IMR-90 (cell line): ENCODE results near the gene RIMS1.

Experiments
- BHLHE40 ChIP-seq: fragments of 150-350 bp; IDR thresholded peaks from 2 replicates; pipeline ENCODE4 v1.6.1; 2016; ENCODE audit warnings: mild to moderate bottlenecking, low read depth, low read length
- CHD1 ChIP-seq: IDR thresholded peaks from 2 replicates; pipeline ENCODE4 v1.6.1; 2012; ENCODE audit warnings: low read depth, low read length, improper control_type of control experiment
- ELK1 ChIP-seq: fragments of 150-350 bp; IDR thresholded peaks from 2 replicates; pipeline ENCODE4 v1.6.1; 2016; ENCODE audit warnings: low read depth, mild to moderate bottlenecking, low read length, moderate library complexity, borderline replicate concordance
- FOS ChIP-seq: fragments of 150-350 bp; IDR thresholded peaks from 2 replicates; pipeline ENCODE4 v1.6.1; 2016; ENCODE audit warnings: low read depth, low read length
- MAFK ChIP-seq: IDR thresholded peaks from 2 replicates; pipeline ENCODE4 v1.6.1; 2012; ENCODE audit warnings: low read depth, low read length, improper control_type of control experiment
- MXI1 ChIP-seq: IDR thresholded peaks from 2 replicates; pipeline ENCODE4 v1.6.1; 2012; ENCODE audit warnings: low read depth, mild to moderate bottlenecking, low read length, moderate library complexity, borderline replicate concordance
- POLR2A ChIP-seq: IDR thresholded peaks from 2 replicates; pipeline ENCODE4 v1.6.1; 2012; ENCODE audit warnings: mild to moderate bottlenecking, low read depth, low read length
- RAD21 ChIP-seq: IDR thresholded peaks from 2 replicates; pipeline ENCODE4 v1.6.1; 2012; ENCODE audit warnings: low read length, improper control_type of control experiment
- RCOR1 ChIP-seq: IDR thresholded peaks from 2 replicates; pipeline ENCODE4 v1.6.1; 2012; ENCODE audit warnings: mild to moderate bottlenecking, low read length, improper control_type of control experiment; ENCODE audit not compliant: insufficient replicate concordance
- RFX5 ChIP-seq: IDR thresholded peaks from 2 replicates; pipeline ENCODE4 v1.8.0; 2012; ENCODE audit warnings: low read depth, mild to moderate bottlenecking, low read length, moderate library complexity
- TF ChIP-seq, protein P1 (sequence below): conservative IDR thresholded peaks from 2 replicates; pipeline ENCODE4 v1.5.1; 2012; ENCODE audit warnings: mild to moderate bottlenecking, low read depth, low read length, improper control_type of control experiment
- TF ChIP-seq, protein P2 (sequence below): fragments of 150-350 bp; IDR thresholded peaks from 2 replicates; pipeline ENCODE4 v1.6.1; 2017; ENCODE audit warnings: mild to moderate bottlenecking, antibody characterized with exemption, low read length, low read depth

DNA sequence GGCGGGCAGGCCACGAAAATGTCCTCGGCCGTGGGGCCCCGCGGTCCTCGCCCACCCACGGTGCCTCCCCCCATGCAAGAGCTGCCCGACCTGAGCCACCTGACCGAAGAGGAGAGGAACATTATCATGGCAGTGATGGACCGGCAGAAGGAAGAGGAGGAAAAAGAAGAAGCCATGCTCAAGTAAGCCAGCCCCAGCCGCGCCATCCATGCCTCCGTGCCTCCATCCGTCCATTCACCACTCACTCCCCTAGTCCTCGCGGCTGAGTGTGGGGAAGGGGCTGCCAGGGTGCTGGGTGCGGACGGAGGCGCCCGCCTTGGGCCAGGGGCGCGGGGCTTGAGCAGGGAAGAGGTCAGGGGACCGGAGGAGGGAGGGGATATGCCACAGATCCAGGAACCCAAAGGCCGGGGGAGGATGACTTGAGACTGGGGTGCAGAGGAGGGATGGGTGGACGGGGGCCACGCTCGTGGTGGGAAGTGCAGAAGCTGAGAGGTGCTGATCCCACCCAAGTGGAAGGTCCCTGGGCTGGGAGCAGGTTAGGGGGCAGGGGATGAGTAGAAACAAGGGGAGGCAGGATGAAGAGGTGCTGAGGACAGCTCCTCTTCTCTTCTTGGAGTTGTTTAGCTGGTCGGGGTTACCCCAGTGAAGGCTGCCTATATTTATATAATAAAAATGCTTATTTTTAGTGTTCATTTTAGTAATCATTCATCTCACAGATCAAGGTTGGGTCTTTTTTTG is 825 bp downstream of the RIMS1 start:
- TF ChIP-seq RCOR1 (no peak), RAD21 (no peak), POLR2A (no peak), CHD1 (no peak), MAFK (no peak), RFX5 (no peak), BHLHE40 (no peak), FOS (no peak), MXI1 (no peak), ELK1 (no peak)
- TF ChIP-seq, protein P1, sequence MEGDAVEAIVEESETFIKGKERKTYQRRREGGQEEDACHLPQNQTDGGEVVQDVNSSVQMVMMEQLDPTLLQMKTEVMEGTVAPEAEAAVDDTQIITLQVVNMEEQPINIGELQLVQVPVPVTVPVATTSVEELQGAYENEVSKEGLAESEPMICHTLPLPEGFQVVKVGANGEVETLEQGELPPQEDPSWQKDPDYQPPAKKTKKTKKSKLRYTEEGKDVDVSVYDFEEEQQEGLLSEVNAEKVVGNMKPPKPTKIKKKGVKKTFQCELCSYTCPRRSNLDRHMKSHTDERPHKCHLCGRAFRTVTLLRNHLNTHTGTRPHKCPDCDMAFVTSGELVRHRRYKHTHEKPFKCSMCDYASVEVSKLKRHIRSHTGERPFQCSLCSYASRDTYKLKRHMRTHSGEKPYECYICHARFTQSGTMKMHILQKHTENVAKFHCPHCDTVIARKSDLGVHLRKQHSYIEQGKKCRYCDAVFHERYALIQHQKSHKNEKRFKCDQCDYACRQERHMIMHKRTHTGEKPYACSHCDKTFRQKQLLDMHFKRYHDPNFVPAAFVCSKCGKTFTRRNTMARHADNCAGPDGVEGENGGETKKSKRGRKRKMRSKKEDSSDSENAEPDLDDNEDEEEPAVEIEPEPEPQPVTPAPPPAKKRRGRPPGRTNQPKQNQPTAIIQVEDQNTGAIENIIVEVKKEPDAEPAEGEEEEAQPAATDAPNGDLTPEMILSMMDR = no peak
- TF ChIP-seq, protein P2, sequence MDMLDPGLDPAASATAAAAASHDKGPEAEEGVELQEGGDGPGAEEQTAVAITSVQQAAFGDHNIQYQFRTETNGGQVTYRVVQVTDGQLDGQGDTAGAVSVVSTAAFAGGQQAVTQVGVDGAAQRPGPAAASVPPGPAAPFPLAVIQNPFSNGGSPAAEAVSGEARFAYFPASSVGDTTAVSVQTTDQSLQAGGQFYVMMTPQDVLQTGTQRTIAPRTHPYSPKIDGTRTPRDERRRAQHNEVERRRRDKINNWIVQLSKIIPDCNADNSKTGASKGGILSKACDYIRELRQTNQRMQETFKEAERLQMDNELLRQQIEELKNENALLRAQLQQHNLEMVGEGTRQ = no peak
